Ishikawa (cell line): Measurements from ENCODE around the gene EHD1.

ENCODE experiments used
- CEBPB ChIP-seq: IDR thresholded peaks from 2 replicates; pipeline ENCODE4 v1.6.1; 2012
- CREB1 ChIP-seq: IDR thresholded peaks from 2 replicates; pipeline ENCODE4 v1.6.1; 2012; ENCODE audit warnings: low read depth
- EGR1 ChIP-seq: IDR thresholded peaks from 2 replicates; pipeline ENCODE4 v1.6.1; 2012
- EP300 ChIP-seq: IDR thresholded peaks from 2 replicates; pipeline ENCODE4 v1.6.1; 2012; ENCODE audit warnings: borderline replicate concordance
- FOXM1 ChIP-seq: IDR thresholded peaks from 2 replicates; pipeline ENCODE4 v1.6.1; 2012; ENCODE audit warnings: low read depth, borderline replicate concordance
- NFIC ChIP-seq: IDR thresholded peaks from 2 replicates; pipeline ENCODE4 v1.6.1; 2012
- RAD21 ChIP-seq: IDR thresholded peaks from 2 replicates; pipeline ENCODE4 v1.6.1; 2012; ENCODE audit warnings: low read depth
- TAF1 ChIP-seq: IDR thresholded peaks from 2 replicates; pipeline ENCODE4 v1.6.1; 2012; ENCODE audit warnings: low read depth, mild to moderate bottlenecking
- TCF12 ChIP-seq: IDR thresholded peaks from 2 replicates; pipeline ENCODE4 v1.6.1; 2012; ENCODE audit warnings: low read depth
- TEAD4 ChIP-seq: IDR thresholded peaks from 2 replicates; pipeline ENCODE4 v1.6.1; 2012
- YY1 ChIP-seq: IDR thresholded peaks from 2 replicates; pipeline ENCODE4 v1.6.1; 2012; ENCODE audit warnings: low read depth
- ZBTB7A ChIP-seq: IDR thresholded peaks from 2 replicates; pipeline ENCODE4 v1.6.1; 2012; ENCODE audit warnings: low read depth
- TF ChIP-seq, protein P1 (sequence below): IDR thresholded peaks from 2 replicates; pipeline ENCODE4 v1.6.1; 2012; ENCODE audit warnings: low read depth, mild to moderate bottlenecking
- TF ChIP-seq, protein P2 (sequence below): IDR thresholded peaks from 2 replicates; pipeline ENCODE4 v1.6.1; 2012
- TF ChIP-seq, protein P3 (sequence below): IDR thresholded peaks from 2 replicates; pipeline ENCODE4 v1.6.1; 2012

EHD1 gene

DNA sequence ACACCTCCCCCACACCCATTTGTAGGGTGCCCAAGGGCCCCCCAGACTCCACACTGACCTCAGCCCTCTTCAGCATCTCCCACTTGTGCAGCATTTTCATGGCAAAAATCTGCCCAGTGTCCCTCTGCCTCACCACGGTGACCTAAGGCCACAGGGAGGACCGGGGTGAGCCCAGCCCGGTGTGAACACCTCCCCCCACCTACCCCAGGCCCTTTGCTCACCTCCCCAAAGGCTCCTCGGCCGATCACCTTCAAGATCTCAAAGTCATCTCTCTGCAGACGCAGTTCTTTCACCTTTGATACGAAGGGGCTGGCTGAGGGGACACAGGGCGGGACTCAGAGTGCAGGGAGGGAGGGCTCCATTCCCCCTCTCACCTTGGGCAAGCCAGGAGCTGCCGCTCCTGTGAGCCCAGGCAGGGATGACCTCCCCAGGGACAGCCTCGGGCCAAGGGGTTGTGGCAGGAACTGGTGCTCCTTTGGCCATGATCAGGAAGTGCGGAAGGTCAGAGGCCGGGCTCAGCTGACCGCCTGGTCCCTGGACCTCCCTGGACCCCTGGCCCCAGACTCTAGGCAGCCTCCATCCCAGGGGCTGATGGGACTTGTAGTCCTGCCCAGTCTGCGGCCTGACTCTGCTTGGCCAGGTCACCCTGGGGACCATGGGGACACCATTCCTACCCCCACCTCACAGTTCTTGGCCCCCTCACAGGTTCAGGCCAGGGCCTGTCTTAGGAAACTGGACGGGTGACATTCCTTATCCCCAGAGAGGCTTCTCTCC is 36.6 kb downstream of the EHD1 start:
- TF ChIP-seq EP300 (no peak), RAD21 (no peak), TCF12 (no peak), CEBPB (no peak), EGR1 (no peak), TAF1 (no peak), FOXM1 (no peak)
- TF ChIP-seq, protein P1, sequence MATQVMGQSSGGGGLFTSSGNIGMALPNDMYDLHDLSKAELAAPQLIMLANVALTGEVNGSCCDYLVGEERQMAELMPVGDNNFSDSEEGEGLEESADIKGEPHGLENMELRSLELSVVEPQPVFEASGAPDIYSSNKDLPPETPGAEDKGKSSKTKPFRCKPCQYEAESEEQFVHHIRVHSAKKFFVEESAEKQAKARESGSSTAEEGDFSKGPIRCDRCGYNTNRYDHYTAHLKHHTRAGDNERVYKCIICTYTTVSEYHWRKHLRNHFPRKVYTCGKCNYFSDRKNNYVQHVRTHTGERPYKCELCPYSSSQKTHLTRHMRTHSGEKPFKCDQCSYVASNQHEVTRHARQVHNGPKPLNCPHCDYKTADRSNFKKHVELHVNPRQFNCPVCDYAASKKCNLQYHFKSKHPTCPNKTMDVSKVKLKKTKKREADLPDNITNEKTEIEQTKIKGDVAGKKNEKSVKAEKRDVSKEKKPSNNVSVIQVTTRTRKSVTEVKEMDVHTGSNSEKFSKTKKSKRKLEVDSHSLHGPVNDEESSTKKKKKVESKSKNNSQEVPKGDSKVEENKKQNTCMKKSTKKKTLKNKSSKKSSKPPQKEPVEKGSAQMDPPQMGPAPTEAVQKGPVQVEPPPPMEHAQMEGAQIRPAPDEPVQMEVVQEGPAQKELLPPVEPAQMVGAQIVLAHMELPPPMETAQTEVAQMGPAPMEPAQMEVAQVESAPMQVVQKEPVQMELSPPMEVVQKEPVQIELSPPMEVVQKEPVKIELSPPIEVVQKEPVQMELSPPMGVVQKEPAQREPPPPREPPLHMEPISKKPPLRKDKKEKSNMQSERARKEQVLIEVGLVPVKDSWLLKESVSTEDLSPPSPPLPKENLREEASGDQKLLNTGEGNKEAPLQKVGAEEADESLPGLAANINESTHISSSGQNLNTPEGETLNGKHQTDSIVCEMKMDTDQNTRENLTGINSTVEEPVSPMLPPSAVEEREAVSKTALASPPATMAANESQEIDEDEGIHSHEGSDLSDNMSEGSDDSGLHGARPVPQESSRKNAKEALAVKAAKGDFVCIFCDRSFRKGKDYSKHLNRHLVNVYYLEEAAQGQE, result no peak
- TF ChIP-seq, protein P2, sequence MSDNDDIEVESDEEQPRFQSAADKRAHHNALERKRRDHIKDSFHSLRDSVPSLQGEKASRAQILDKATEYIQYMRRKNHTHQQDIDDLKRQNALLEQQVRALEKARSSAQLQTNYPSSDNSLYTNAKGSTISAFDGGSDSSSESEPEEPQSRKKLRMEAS, result no peak

DNA sequence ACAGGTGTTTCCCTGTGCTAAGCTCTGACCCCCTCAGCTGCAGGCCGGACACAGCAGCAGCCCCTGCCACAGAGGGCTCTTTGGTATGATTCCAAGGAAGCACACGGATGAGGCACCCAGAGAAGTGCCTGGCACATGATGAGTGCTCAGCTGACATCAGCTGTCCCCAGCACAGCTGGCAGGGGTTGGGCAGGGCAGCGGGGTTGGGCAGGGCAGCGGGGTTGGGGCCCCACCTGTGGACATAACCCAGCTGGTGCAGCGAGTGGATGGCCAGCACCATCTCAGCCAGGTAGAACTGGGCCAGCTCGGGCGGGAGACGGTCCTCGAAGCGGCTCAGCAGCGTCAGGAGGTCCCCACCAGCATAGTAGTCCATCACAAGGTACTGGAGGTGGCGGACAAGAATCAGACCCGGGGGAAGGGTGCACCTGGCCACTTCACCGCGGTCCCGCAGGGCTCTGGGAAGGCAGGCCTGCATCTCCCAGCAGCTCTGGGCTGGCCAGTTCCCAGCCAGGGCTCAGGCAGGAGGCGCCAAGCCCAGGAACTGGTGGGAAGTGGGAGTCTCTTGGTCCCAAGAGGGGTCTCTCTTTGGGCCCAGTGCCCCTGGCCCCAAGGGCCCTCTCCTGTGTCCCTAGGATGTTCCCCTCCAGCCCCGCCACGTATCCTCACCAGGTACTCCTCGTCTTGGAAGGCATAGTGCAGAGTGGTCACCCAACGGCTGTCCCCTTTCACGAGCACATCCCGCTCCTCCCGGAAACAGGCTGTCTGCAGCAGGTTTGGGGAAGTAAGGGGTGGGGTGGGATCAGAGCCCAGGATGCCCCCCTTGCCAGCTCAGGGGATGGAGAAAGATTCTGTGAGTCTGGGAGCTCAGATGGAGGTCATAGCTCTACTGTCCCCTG is 38.3 kb downstream of the EHD1 start:
- TF ChIP-seq TAF1, result no peak
- TF ChIP-seq EP300, result no peak
- TF ChIP-seq, protein P1, result no peak

DNA sequence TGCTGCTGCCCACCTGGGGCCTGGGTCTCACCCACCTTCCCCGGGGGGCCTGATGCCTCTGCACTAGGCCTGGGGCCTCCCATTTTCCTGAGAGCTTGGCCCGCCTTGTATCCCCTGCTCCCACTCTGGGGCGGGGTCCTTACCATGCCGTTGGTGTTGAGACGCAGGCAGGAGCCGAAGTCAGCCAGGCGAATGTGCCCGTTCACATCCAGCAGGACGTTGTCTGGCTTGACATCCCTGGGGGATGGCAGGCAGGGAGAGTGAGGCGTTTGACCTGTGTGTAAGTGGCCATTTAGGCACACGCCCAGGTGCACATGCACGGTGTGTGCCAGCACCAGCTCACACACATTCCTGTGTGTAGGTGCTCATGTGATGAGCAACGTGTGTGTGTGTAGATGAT is 39.1 kb downstream of the EHD1 start:
- TF ChIP-seq CEBPB (no peak), TCF12 (no peak), ZBTB7A (no peak), YY1 (no peak), TEAD4 (no peak), RAD21 (no peak), NFIC (no peak), EGR1 (no peak), FOXM1 (no peak), EP300 (no peak), CREB1 (no peak)
- TF ChIP-seq, protein P2, result no peak
- TF ChIP-seq, protein P3, sequence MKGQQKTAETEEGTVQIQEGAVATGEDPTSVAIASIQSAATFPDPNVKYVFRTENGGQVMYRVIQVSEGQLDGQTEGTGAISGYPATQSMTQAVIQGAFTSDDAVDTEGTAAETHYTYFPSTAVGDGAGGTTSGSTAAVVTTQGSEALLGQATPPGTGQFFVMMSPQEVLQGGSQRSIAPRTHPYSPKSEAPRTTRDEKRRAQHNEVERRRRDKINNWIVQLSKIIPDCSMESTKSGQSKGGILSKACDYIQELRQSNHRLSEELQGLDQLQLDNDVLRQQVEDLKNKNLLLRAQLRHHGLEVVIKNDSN, result no peak

DNA sequence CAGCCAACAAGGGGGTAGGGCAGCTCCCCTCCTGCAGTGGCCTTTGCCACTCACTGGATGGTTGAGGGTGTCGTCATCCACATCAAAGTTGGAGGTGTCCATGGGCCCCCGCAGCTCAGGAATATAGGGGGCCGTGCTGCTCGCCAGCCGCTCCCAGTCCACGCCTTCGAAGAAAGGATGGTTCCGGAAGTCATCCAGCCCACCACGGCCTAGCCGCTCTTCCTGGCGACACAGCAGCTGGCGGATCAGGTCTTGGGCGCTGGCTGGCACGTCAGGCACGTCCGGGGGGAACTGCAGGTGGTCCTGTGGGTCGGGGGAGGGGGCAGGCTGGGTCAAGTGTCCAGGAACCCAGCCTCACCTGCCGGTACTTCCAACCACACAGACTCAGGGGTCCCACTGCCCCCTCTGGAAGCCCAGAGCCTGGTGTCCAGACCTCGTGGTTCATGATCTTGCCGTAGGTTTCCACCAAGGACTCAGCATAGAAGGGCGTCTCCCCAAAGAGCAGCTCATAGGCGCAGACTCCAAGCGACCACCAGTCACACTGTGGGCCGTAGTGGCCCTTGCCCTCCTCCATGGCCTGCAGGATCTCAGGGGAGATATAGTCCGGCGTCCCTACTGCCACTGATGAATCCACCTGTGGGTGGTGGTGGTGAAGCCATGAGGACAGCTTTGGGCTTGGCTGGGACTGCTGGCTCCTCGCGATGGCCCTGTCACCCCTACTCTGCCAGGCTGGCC is 39.7 kb downstream of the EHD1 start:
- TF ChIP-seq RAD21, result no peak
- TF ChIP-seq TEAD4, result no peak
- no peak for TF ChIP-seq EGR1
- no peak for TF ChIP-seq TCF12
- TF ChIP-seq NFIC, result no peak
- TF ChIP-seq, protein P1, result no peak
